Measurements from ENCODE around the gene KLHL33.

Gene KLHL33

GRCh38 chr14:20422886-20423285 is 13.1 kb downstream of the KLHL33 start:
- no peak for DNase-seq (ENCODE audit: low spot score)
- TF ChIP-seq CTCF (IDR thresholded peaks at IDR 0.05; ENCODE audit: extremely low read depth, insufficient read depth, missing control alignments) = no peak
- in situ Hi-C loops (cut with MboI; ENCODE audit: low pct_unique_long_range_greater_than_20kb, low sequenced_read_pairs, unreplicated experiment) = no loop called here

GRCh38 chr14:20421267-20421666 is 14.7 kb downstream of the KLHL33 start:
- no peak for TF ChIP-seq CTCF (IDR thresholded peaks at IDR 0.05; ENCODE audit: extremely low read depth, insufficient read depth, missing control alignments)
- in situ Hi-C loops (cut with MboI; ENCODE audit: low pct_unique_long_range_greater_than_20kb, low sequenced_read_pairs, unreplicated experiment) = no loop called here
- DNase-seq (ENCODE audit: low spot score) = no peak

GRCh38 chr14:20419419-20419818 is 16.5 kb downstream of the KLHL33 start:
- TF ChIP-seq CTCF (IDR thresholded peaks at IDR 0.05; ENCODE audit: extremely low read depth, insufficient read depth, missing control alignments) = no peak
- in situ Hi-C loops (cut with MboI; ENCODE audit: low pct_unique_long_range_greater_than_20kb, low sequenced_read_pairs, unreplicated experiment) = no loop called here
- no peak for DNase-seq (ENCODE audit: low spot score)

- in situ Hi-C loops (cut with MboI; ENCODE audit: low pct_unique_long_range_greater_than_20kb, low sequenced_read_pairs, unreplicated experiment) = no loop called here
- DNase-seq (ENCODE audit: low spot score) = no peak
- no peak for TF ChIP-seq CTCF (IDR thresholded peaks at IDR 0.05; ENCODE audit: extremely low read depth, insufficient read depth, missing control alignments)
Measured at GRCh38 chr14:20418501-20418909, 17.5 kb downstream of the KLHL33 start.

GRCh38 chr14:20417250-20418186 is 18.4 kb downstream of the KLHL33 start:
- TF ChIP-seq CTCF (IDR thresholded peaks at IDR 0.05; ENCODE audit: extremely low read depth, insufficient read depth, missing control alignments) = no peak
- no peak for DNase-seq (ENCODE audit: low spot score)
- in situ Hi-C loops (cut with MboI; ENCODE audit: low pct_unique_long_range_greater_than_20kb, low sequenced_read_pairs, unreplicated experiment) = no loop called here

GRCh38 chr14:20416223-20416622 is 19.7 kb downstream of the KLHL33 start:
- no peak for DNase-seq (ENCODE audit: low spot score)
- in situ Hi-C loops (cut with MboI; ENCODE audit: low pct_unique_long_range_greater_than_20kb, low sequenced_read_pairs, unreplicated experiment) = no loop called here
- TF ChIP-seq CTCF (IDR thresholded peaks at IDR 0.05; ENCODE audit: extremely low read depth, insufficient read depth, missing control alignments) = no peak

Measured in GM13977 (cell line).